Ramos (cell line): ENCODE results near the gene SDF4.

Experiments used
- in situ Hi-C: fragments of 300-500 bp; cut with MboI; formaldehyde crosslinking; loops from one replicate; pipeline ENCODE4 v1.14.3; 2022; ENCODE audit warnings: low sequenced_read_pairs; ENCODE audit not compliant: unreplicated experiment

SDF4 gene

GRCh38 chr1:1232796-1233566, 1.2 kb upstream of the SDF4 start:
- in situ Hi-C loops = loop anchor here (10.0 kb wide), 1 partner anchor 118 kb away; the partner anchor contains the start of gene C1orf159

- in situ Hi-C loops = loop anchor here (10.0 kb wide), 1 partner anchor 118 kb away; the partner anchor contains the start of gene C1orf159
Observed at GRCh38 chr1:1232208-1232795, 501 bp upstream of the SDF4 start, which contains the start of gene B3GALT6. TSS of gene B3GALT6 (plus strand) at chr1:1232237. CDS start at chr1:1232279, 42 bp downstream.

DNA sequence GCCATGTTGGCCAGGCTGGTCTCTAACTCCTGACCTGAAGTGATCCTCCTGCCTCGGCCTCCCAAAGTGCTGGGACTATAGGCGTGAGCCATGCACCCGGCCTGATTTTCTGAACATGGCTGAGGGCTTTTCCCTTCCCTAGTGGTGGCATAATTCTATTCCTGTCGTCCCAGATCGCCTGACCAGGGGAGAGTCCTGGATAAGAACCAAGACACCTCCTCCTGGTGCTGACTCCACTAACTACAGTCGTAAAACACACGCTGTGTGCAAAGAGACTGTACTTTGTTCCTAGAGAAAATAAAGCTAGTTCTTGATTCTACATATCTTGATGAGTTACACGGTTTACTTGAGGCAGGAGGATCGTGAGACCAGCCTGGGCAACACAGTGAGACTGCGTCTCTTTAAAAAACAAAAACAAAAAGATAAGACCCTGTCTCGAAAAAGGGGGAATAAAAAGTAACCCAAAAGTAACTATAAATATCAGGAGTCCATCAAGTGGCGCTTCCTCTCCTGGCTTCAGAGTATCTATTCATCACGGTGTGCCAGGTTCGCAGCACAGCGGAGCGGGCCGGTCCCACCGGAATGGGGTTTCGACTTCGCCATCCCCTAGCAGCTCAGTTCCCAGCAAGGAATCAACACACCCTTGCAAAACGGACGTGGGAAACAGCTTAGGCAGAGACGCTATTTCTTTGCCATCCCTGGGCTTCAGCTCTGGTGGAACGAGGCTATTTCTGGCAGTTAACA, 973 bp downstream of the SDF4 start:
- in situ Hi-C loops = loop anchor here (10.0 kb wide), 1 partner anchor 116 kb away; the partner anchor contains the start of gene C1orf159

- in situ Hi-C loops = loop anchor here (10.0 kb wide), 1 partner anchor 115 kb away; the partner anchor contains the start of gene C1orf159
Observed at GRCh38 chr1:1229770-1230169, 2.0 kb downstream of the SDF4 start.

DNA sequence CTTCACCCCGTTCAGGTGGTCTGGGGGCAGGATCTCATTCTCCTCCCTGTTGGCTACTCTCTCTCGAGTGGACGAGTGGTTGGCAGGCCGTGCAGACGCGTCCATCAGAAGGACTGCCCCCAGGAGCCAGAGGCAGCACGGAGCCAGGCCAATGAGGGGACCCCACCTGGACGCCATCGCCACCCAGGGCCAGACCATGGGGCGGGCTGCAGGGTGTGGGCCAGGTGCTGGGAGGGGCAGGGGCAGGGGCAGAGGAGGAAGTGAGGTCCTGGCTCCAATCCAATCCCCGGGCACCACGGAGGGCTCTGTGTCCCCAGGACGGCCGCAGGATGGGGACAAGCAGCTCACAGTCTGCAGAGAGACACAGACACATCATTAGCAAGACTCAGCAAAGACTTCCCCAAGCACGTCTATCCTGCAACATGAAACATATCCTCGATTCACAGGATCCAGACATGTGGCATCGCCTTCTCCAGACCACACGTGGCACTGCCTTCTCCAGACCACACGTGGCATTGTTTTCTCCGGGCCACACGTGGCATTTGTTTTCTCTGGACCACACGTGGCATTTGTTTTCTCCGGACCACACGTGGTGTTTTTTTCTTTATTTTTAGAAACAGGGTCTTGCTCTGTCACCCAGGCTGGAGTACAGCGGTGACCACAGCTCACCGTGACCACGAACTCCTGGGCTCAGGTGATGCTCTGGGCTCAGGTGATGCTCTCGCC, 3.0 kb downstream of the SDF4 start:
- in situ Hi-C loops = no loop called here

GRCh38 chr1:1228187-1228586, 3.6 kb downstream of the SDF4 start:
- in situ Hi-C loops = no loop called here

- in situ Hi-C loops = no loop called here
Observed at GRCh38 chr1:1227386-1227785, 4.4 kb downstream of the SDF4 start.

DNA sequence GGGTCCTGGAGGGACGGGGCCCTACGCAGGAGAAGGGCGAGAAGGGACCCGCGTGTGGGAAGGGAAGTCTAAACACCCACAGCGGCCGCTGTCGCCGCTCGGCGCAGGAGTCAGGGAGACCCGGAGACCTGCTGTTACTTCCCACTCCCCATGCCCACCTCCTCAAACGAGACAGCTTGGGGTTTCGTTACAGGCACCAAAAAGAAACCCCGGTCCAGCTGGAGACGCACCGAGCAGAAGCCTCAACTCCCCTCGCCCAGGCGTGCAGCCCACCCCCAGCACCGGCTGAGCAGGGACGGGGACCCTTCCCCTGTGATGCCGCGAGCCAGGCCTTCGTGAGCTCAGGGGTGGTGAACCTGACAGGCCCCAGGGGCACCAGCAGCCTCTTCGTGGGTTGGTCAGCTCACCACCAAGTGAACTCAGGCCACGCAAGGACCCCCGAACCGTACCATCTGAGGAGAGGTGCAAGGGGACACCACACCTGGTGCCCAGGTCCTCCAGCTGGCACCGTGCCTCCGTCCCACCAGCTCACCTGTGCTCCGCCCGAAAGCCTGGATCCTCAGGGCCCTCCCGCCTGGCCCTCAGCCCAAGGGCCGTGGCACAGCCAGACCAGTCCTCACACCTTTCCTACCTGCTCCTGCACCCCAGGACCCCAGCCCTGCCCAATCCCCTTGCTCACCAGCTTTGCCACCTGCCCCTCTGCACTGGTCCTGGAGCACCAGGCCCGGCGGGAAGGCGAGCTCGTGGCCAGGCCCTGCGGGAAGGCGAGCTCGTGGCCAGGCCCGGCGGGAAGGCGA, 5.0 kb downstream of the SDF4 start:
- in situ Hi-C loops = no loop called here

GRCh38 chr1:1225913-1226312, 5.9 kb downstream of the SDF4 start:
- in situ Hi-C loops = no loop called here

DNA sequence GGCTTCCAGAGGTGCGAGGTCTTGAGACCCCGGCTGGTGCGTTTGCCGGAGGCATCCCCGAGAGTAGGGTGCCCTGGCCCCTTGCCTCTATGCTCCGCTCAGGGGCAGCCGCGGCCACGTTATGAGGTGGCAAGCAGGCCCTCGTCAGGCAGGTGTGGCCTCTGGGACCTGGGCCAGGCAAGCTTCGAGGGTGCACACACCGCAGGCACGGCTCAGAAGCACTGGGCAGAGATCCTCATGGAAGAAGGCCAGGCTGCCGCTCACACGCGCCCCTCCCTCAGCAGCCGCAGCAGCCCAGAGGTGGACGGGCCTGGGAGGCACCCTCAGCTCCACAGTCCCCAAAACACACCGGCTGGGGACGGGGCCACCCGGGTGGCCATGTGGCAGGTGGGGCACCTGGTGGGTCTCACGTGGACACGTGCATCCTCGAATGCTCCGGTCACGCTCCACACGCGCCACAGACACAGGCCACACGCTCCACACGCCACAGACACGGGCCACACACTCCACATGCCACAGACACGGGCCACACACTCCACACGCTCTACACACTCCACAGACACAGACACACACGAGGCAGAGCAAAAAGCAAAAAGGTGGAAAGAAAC, 6.5 kb downstream of the SDF4 start:
- in situ Hi-C loops = no loop called here

DNA sequence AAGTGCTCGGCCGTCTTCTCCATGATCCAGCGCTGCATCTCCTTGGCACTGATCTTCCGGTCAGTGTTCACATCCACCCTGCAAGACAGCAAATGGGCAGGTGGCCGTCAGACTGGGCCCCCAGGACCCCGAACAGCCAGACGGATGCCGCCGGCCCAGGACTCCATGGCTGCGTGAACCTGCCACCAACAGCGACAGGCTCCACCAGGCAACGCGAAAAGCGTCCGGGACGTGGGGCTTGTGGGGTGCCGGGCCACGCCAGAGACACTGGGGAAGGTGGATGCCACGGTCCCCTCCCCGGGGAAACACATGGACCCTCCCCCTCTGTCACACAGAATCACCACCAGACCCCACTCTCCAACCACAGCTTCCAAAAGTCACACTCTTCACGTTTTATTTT, 7.9 kb downstream of the SDF4 start:
- in situ Hi-C loops = no loop called here

DNA sequence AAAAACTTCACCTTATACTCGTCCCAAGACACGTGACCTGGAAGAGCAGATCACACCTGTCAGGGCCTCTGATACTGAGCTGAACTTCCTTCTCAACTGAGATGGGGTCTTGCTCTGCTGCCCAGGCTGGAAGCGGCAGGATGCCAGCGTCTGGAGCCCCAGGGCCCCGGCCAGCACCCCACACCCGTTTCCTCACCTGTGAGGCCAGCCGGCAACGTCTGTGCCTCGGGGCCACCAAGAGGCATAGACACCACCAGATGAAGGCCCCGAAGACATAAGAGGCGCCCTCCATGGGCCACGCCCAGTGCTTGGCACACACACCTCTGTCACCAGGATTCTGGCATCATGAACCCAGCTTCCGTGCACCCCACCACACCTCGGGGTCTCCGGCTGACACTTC, 8.5 kb downstream of the SDF4 start:
- in situ Hi-C loops = no loop called here

GRCh38 chr1:1222575-1223225, 9.1 kb downstream of the SDF4 start:
- in situ Hi-C loops = no loop called here

DNA sequence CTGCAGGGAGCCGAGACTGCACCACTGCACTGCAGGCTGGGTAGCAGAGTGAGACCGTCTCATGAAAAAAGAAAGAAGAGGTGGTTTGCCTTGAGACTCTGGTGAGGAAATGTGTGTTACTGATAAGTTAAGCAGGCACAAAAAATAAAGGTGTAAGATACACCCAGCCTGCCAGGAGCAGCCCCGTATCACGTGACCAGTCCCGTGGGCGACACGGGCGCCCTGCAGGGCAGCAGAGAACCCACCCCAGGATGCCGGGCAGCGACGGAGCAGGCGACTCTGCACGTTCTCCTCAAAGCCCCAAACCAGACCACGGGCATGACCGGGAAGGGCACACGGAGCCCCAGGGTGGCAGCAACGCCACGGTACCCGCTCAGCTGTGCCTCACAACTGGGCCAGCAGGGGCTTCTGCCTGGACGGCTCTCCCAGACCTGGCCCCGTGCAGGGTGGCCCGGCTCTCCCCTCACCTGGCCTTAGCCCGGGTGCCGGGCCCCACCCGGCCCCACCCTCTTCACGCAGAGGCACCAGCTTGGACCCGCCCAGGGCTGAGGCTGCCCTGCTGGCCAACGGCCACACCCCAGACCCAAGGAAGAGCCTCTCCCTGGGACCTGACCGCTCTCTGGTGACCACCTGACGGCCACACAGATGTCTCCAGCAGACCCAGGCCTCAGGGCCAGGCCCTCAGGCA, 9.8 kb downstream of the SDF4 start:
- in situ Hi-C loops = no loop called here

GRCh38 chr1:1220197-1220596, 11.6 kb downstream of the SDF4 start:
- in situ Hi-C loops = no loop called here

DNA sequence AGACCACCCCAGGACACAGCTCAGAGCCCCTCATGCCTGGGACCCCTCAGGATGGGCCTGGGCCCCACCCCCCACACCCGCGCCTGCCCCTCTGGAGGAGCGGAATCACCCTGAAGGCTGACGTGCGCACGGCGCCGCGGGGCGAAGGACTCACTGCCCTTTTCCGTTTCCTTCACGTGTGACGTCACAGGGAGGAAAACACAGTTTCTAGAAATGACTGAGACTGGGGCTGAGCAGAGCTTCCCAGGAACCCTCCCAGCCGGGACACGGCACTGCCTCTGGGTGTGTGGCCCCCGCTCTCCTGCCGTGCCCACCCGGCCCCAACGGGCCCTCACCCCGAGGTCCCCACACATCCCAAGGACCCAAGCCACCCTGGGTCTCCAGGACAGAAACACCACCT, 12.5 kb downstream of the SDF4 start:
- in situ Hi-C loops = no loop called here

DNA sequence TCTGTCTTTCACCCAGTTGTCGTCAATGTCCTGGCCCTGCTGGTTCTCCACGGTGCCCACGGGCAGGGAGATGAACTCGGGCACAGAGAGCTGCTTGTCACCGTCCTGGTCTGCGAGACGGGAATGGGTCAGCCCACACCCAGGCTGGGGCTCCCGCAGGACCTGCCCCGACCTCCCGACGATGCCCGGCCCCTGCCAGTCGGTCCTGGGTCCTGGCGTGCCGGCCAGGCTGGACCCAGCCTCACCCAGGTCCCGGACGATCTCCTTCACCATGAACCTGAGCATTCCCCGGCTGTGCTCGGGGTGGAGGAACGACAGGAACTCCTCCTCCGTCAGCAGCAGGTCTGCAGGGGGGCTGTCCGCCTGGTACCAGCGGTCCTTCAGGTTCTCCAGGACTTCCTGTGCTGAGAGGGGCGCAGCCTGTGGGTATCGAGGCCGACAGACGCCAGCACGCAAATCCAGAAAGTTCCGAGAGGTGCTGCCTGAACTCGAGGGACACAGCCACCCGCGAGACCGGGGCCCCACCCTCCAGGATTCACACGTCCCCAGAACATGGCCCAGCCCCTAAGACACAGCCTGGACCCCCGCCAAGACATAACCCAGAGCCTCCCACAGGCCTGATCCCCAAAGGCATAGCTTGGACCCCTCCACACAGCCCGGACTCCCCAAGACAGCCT, 13.1 kb downstream of the SDF4 start:
- in situ Hi-C loops = no loop called here
